ENCODE measurements around the gene NAPSA.
"Not testable (repeated sequence)": the region's sequence is repeated elsewhere in the genome, so short reads cannot be mapped to it uniquely, and the experiment has no call there.

- TF ChIP-seq EZH2 (IDR thresholded peaks at IDR 0.05; ENCODE audit: borderline replicate concordance, insufficient read depth, low read length, poor library complexity, severe bottlenecking); TAF1 (IDR thresholded peaks at IDR 0.05; ENCODE audit: low read depth); CTCF (IDR thresholded peaks at IDR 0.05; ENCODE audit: poor library complexity, severe bottlenecking); MXI1 (conservative IDR thresholded peaks at IDR 0.05; ENCODE audit: poor library complexity, severe bottlenecking); POLR2AphosphoS5 (IDR thresholded peaks at IDR 0.05); RAD21 (conservative IDR thresholded peaks at IDR 0.05): not testable (repeated sequence)
Measured at GRCh38 chr19:50390952-50391351, 25.5 kb upstream of the NAPSA start.
